HCT116 (cell line): ENCODE data around the gene STK32B.

Experiments used
- CEBPB ChIP-seq: IDR thresholded peaks from 2 replicates; pipeline ENCODE4 v1.6.1; 2012; ENCODE audit warnings: low read depth
- EZH2 ChIP-seq: fragments of 200-600 bp; sonication (generic); IDR thresholded peaks from 2 replicates; pipeline ENCODE4 v1.6.1; 2017; ENCODE audit warnings: antibody characterized with exemption, mixed run types
- RAD21 ChIP-seq: IDR thresholded peaks from 2 replicates; pipeline ENCODE4 v1.6.1; 2012; ENCODE audit warnings: low read depth, mild to moderate bottlenecking
- YY1 ChIP-seq: IDR thresholded peaks from 2 replicates; pipeline ENCODE4 v1.6.1; 2011; ENCODE audit warnings: low read length, low read depth, moderate library complexity, mild to moderate bottlenecking; ENCODE audit not compliant: insufficient replicate concordance; ENCODE audit errors: extremely low read depth
- ZNF274 ChIP-seq: fragments of 200-500 bp; sonication (Bioruptor generic); IDR thresholded peaks from 2 replicates; pipeline ENCODE4 v1.6.1; 2014; ENCODE audit warnings: mild to moderate bottlenecking, low read depth, low read length, inconsistent platforms
- TF ChIP-seq, protein P1 (sequence below): IDR thresholded peaks from 2 replicates; pipeline ENCODE4 v1.6.1; 2012
- TF ChIP-seq, protein P2 (sequence below), 3 experiments: fragments of 200-600 bp in 1 of 3; sonication (generic) in 1 of 3; IDR thresholded peaks in 2 of 3; conservative IDR thresholded peaks in 1 of 3; 2 replicates each; pipeline ENCODE4 v1.5.1; 2012 to 2017; ENCODE audit warnings: low read depth in 2 of 3, low read length in 2 of 3, antibody characterized with exemption in 1 of 3, borderline replicate concordance in 1 of 3, control low read depth in 1 of 3, mild to moderate bottlenecking in 1 of 3, mixed read lengths in 1 of 3, mixed run types in 1 of 3, moderate library complexity in 1 of 3; ENCODE audit not compliant: insufficient read depth in 1 of 3
- TF ChIP-seq, protein P3 (sequence below): IDR thresholded peaks from 2 replicates; pipeline ENCODE4 v1.6.1; 2012; ENCODE audit warnings: low read depth

GRCh38 chr4:5471691-5472090, 420.4 kb downstream of the STK32B start:
- TF ChIP-seq, protein P1, sequence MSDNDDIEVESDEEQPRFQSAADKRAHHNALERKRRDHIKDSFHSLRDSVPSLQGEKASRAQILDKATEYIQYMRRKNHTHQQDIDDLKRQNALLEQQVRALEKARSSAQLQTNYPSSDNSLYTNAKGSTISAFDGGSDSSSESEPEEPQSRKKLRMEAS: no peak
- TF ChIP-seq, protein P2, sequence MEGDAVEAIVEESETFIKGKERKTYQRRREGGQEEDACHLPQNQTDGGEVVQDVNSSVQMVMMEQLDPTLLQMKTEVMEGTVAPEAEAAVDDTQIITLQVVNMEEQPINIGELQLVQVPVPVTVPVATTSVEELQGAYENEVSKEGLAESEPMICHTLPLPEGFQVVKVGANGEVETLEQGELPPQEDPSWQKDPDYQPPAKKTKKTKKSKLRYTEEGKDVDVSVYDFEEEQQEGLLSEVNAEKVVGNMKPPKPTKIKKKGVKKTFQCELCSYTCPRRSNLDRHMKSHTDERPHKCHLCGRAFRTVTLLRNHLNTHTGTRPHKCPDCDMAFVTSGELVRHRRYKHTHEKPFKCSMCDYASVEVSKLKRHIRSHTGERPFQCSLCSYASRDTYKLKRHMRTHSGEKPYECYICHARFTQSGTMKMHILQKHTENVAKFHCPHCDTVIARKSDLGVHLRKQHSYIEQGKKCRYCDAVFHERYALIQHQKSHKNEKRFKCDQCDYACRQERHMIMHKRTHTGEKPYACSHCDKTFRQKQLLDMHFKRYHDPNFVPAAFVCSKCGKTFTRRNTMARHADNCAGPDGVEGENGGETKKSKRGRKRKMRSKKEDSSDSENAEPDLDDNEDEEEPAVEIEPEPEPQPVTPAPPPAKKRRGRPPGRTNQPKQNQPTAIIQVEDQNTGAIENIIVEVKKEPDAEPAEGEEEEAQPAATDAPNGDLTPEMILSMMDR (IDR thresholded peaks at IDR 0.05 in 2 of 3, conservative IDR thresholded peaks at IDR 0.05 in 1 of 3; ENCODE audit: borderline replicate concordance in 1 of 3, insufficient read depth in 1 of 3, low read depth in 2 of 3, low read length in 2 of 3): no peak
- TF ChIP-seq RAD21: no peak
- no peak for TF ChIP-seq ZNF274
- no peak for TF ChIP-seq YY1
- TF ChIP-seq, protein P3, sequence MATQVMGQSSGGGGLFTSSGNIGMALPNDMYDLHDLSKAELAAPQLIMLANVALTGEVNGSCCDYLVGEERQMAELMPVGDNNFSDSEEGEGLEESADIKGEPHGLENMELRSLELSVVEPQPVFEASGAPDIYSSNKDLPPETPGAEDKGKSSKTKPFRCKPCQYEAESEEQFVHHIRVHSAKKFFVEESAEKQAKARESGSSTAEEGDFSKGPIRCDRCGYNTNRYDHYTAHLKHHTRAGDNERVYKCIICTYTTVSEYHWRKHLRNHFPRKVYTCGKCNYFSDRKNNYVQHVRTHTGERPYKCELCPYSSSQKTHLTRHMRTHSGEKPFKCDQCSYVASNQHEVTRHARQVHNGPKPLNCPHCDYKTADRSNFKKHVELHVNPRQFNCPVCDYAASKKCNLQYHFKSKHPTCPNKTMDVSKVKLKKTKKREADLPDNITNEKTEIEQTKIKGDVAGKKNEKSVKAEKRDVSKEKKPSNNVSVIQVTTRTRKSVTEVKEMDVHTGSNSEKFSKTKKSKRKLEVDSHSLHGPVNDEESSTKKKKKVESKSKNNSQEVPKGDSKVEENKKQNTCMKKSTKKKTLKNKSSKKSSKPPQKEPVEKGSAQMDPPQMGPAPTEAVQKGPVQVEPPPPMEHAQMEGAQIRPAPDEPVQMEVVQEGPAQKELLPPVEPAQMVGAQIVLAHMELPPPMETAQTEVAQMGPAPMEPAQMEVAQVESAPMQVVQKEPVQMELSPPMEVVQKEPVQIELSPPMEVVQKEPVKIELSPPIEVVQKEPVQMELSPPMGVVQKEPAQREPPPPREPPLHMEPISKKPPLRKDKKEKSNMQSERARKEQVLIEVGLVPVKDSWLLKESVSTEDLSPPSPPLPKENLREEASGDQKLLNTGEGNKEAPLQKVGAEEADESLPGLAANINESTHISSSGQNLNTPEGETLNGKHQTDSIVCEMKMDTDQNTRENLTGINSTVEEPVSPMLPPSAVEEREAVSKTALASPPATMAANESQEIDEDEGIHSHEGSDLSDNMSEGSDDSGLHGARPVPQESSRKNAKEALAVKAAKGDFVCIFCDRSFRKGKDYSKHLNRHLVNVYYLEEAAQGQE: no peak
- no peak for TF ChIP-seq EZH2
- no peak for TF ChIP-seq CEBPB
